ENCODE data around the gene FBN3.

DNA sequence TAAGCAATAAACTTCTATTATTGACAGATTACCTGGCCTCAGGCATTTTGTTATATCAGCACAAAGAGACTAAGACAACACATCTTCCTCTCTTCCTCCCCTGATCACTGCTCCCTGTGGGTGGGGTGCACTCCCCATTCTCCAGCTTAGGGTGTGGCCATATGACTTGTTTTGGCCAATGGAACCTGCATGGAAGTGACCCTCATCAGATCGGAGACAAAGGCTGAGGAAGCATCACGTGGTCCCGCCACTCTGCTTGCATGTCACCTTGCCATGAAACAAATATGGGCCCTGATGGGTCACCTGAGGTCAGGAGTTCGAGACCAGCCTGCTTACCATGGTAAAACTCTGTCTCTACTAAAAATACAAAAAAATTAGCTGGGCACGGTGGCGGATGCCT, 110.6 kb downstream of the FBN3 start:
- TF ChIP-seq CTCF (IDR thresholded peaks at IDR 0.05; ENCODE audit: insufficient read depth, low read length) (no peak), POLR2AphosphoS5 (IDR thresholded peaks at IDR 0.05; ENCODE audit: low read depth) (no peak)
- TF ChIP-seq, protein P1, sequence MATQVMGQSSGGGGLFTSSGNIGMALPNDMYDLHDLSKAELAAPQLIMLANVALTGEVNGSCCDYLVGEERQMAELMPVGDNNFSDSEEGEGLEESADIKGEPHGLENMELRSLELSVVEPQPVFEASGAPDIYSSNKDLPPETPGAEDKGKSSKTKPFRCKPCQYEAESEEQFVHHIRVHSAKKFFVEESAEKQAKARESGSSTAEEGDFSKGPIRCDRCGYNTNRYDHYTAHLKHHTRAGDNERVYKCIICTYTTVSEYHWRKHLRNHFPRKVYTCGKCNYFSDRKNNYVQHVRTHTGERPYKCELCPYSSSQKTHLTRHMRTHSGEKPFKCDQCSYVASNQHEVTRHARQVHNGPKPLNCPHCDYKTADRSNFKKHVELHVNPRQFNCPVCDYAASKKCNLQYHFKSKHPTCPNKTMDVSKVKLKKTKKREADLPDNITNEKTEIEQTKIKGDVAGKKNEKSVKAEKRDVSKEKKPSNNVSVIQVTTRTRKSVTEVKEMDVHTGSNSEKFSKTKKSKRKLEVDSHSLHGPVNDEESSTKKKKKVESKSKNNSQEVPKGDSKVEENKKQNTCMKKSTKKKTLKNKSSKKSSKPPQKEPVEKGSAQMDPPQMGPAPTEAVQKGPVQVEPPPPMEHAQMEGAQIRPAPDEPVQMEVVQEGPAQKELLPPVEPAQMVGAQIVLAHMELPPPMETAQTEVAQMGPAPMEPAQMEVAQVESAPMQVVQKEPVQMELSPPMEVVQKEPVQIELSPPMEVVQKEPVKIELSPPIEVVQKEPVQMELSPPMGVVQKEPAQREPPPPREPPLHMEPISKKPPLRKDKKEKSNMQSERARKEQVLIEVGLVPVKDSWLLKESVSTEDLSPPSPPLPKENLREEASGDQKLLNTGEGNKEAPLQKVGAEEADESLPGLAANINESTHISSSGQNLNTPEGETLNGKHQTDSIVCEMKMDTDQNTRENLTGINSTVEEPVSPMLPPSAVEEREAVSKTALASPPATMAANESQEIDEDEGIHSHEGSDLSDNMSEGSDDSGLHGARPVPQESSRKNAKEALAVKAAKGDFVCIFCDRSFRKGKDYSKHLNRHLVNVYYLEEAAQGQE (IDR thresholded peaks at IDR 0.05; ENCODE audit: insufficient replicate concordance, low read depth): no peak
